HG03103 (cell line): ENCODE data around the gene SNTN.

Source experiments
- ATAC-seq: cut with Tn5 transposase; IDR thresholded peaks from one replicate; pipeline ENCODE4 v1.9.1; 2021; ENCODE audit warnings: low read depth; ENCODE audit not compliant: unreplicated experiment

Gene SNTN

GRCh38 chr3:63670544-63670943 lies 18.1 kb downstream of the SNTN start:
- no peak for ATAC-seq

- no peak for ATAC-seq
Measured at GRCh38 chr3:63673111-63673510, 20.6 kb downstream of the SNTN start.

GRCh38 chr3:63674586-63674985 lies 22.1 kb downstream of the SNTN start:
- ATAC-seq: no peak

GRCh38 chr3:63679186-63679585 lies 26.7 kb downstream of the SNTN start:
- ATAC-seq: no peak

- ATAC-seq: no peak
Measured at GRCh38 chr3:63684081-63684480, 31.6 kb downstream of the SNTN start.

GRCh38 chr3:63685340-63685739 lies 32.9 kb downstream of the SNTN start:
- ATAC-seq: no peak

- no peak for ATAC-seq
Measured at GRCh38 chr3:63687278-63688225, 35.1 kb downstream of the SNTN start.

GRCh38 chr3:63689285-63689684 lies 36.8 kb downstream of the SNTN start:
- ATAC-seq: no peak

GRCh38 chr3:63693351-63693750 lies 40.9 kb downstream of the SNTN start:
- ATAC-seq: no peak

GRCh38 chr3:63705092-63705645 lies 52.7 kb downstream of the SNTN start:
- ATAC-seq: no peak

- no peak for ATAC-seq
Measured at GRCh38 chr3:63706321-63707085, 54.0 kb downstream of the SNTN start.

- no peak for ATAC-seq
Measured at GRCh38 chr3:63707731-63708130, 55.3 kb downstream of the SNTN start.

- no peak for ATAC-seq
Measured at GRCh38 chr3:63709576-63709975, 57.1 kb downstream of the SNTN start.
